HepG2 (cell line): Measurements from ENCODE around the gene ZNF629. TPM values are rescaled to one million over a fixed set of nuclear protein-coding genes. Genes with fewer than 3 reads are reported as not detected.

Experiments used
- BHLHE40 ChIP-seq: IDR thresholded peaks from 2 replicates; pipeline ENCODE4 v1.6.1; 2011; ENCODE audit warnings: low read length, improper control_type of control experiment
- HMG20A ChIP-seq: IDR thresholded peaks from 2 replicates; pipeline ENCODE4 v1.6.1; 2016; ENCODE audit warnings: borderline replicate concordance
- MIER2 ChIP-seq: IDR thresholded peaks from 2 replicates; pipeline ENCODE4 v1.6.1; 2016; ENCODE audit warnings: missing biosample characterization, missing genetic modification reagents
- PHF8 ChIP-seq: sonication (generic); formaldehyde crosslinking; IDR thresholded peaks from 2 replicates; pipeline ENCODE4 v1.5.0; 2020; ENCODE audit warnings: missing genetic modification reagents
- RFXAP ChIP-seq: sonication (generic); formaldehyde crosslinking; IDR thresholded peaks from 2 replicates; pipeline ENCODE4 v1.4.0; 2020; ENCODE audit warnings: missing genetic modification reagents, borderline replicate concordance
- SKIL ChIP-seq: sonication (generic); formaldehyde crosslinking; IDR thresholded peaks from 2 replicates; pipeline ENCODE4 v1.8.0; 2022; ENCODE audit warnings: missing genetic modification reagents, mild to moderate bottlenecking, moderate library complexity, borderline replicate concordance
- U2AF2 ChIP-seq: fragments of 200-400 bp; formaldehyde crosslinking; IDR thresholded peaks from 2 replicates; pipeline ENCODE4 v1.6.1; 2017; ENCODE audit warnings: low read depth, mild to moderate bottlenecking, low read length
- ZNF260 ChIP-seq: sonication (generic); formaldehyde crosslinking; IDR thresholded peaks from 2 replicates; pipeline ENCODE4 v1.4.0; 2020; ENCODE audit warnings: missing genetic modification reagents, low read depth, mild to moderate bottlenecking, borderline replicate concordance
- ZNF3 ChIP-seq: IDR thresholded peaks from 2 replicates; pipeline ENCODE4 v1.7.0; 2017; ENCODE audit warnings: inconsistent platforms
- ZNF33B ChIP-seq: sonication (generic); formaldehyde crosslinking; IDR thresholded peaks from 2 replicates; pipeline ENCODE4 v1.5.1; 2020; ENCODE audit warnings: mild to moderate bottlenecking, missing genetic modification reagents
- ZNF354B ChIP-seq: sonication (generic); formaldehyde crosslinking; IDR thresholded peaks from 2 replicates; pipeline ENCODE4 v1.8.0; 2022; ENCODE audit warnings: mild to moderate bottlenecking, missing genetic modification reagents
- ZNF609 ChIP-seq: sonication (generic); formaldehyde crosslinking; IDR thresholded peaks from 2 replicates; pipeline ENCODE4 v1.4.0; 2020; ENCODE audit warnings: mild to moderate bottlenecking, missing genetic modification reagents, borderline replicate concordance
- ZNF691 ChIP-seq: sonication (generic); formaldehyde crosslinking; IDR thresholded peaks from 2 replicates; pipeline ENCODE4 v1.4.0; 2020; ENCODE audit warnings: missing genetic modification reagents, low read depth, mild to moderate bottlenecking, borderline replicate concordance
- polyA plus RNA-seq, 8 experiments: library from polyadenylated mRNA; depleted of rRNA in 3 of 8; stranded (reverse) in 7 of 8; unstranded in 1 of 8; fragments of >200 nt; fragmentation: Illumina TruSeq in 4 of 8; extraction: Trizol in 4 of 8; gene quantifications; 2 replicates each; pipeline versions ENCODE4 v1.2.1 to v1.2.3, GENCODE V29; 2011 to 2016; ENCODE audit warnings: low read depth in 4 of 8, missing spikeins in 1 of 8, mixed read lengths in 1 of 8; ENCODE audit not compliant: insufficient read depth in 1 of 8
- total RNA-seq, 5 experiments: library from RNA; depleted of rRNA; stranded (reverse); fragments of >200 nt; fragmentation: Illumina TruSeq; extraction: Trizol; gene quantifications; 2 replicates each; pipeline ENCODE4 v1.2.3, GENCODE V29; 2016; ENCODE audit warnings: low read depth in 1 of 5
- TF ChIP-seq, protein P1 (sequence below): sonication (generic); formaldehyde crosslinking; IDR thresholded peaks from 2 replicates; pipeline ENCODE4 v1.4.0; 2020; ENCODE audit warnings: mild to moderate bottlenecking, missing genetic modification reagents
- TF ChIP-seq, protein P2 (sequence below): sonication (generic); formaldehyde crosslinking; IDR thresholded peaks from 2 replicates; pipeline ENCODE4 v1.5.0; 2020; ENCODE audit warnings: mild to moderate bottlenecking, missing genetic modification reagents, moderate library complexity
- TF ChIP-seq, protein P3 (sequence below): sonication (generic); formaldehyde crosslinking; conservative IDR thresholded peaks from 2 replicates; pipeline ENCODE4 v1.5.0; 2020; ENCODE audit warnings: missing genetic modification reagents

ZNF629 gene
- total and polyA plus RNA-seq, 2 of the 13 experiments (the other 11 are each of a cell fraction or from before 2014, with no cell fraction given): 6.1 to 16.5 TPM

DNA sequence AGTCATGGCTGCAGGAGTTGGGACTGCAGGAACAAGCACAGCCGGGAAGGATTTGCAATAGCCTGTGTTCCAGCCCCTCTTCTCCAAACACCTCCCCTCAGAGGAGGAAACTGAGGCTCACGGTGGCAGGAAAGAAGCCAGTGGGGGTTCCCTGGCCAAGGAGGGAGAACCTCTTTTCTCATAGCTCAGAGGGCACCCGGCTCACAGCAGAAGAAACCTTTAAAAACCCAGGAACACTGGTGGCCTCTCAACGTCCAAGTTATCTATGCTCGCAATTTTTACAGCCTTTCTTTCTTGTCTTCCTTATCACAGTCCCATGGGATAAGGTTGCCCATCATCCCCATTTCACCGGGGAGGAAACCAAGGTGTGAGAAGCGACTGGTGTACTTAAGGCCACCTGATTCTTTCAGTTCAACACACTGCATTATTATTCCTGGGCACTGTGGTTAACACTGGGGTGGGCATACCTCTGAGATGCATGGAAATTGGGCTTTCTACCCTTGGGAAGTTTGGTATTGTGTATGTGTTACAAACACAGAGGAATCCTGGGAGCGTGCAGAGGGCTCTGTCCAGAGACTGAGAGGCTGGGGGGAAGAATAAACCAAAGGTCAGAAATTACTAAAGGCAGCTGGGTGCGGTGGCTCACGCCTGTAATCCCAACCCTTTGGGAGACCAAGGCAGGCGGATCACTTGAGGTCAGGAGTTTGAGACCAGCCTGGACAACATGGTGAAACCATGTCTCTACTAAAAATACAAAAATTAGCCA lies 791 bp upstream of the ZNF629 start (continued):
- TF ChIP-seq ZNF354B (CRISPR knock-in tag): no peak
- no peak for TF ChIP-seq ZNF260 (CRISPR knock-in tag)
- TF ChIP-seq, protein P1, sequence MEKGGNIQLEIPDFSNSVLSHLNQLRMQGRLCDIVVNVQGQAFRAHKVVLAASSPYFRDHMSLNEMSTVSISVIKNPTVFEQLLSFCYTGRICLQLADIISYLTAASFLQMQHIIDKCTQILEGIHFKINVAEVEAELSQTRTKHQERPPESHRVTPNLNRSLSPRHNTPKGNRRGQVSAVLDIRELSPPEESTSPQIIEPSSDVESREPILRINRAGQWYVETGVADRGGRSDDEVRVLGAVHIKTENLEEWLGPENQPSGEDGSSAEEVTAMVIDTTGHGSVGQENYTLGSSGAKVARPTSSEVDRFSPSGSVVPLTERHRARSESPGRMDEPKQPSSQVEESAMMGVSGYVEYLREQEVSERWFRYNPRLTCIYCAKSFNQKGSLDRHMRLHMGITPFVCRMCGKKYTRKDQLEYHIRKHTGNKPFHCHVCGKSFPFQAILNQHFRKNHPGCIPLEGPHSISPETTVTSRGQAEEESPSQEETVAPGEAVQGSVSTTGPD (CRISPR knock-in tag): 0 out of 2 replicates have a peak, but pooled peaks have one; percentile 29
- TF ChIP-seq ZNF33B (CRISPR knock-in tag): no peak
- TF ChIP-seq, protein P2, sequence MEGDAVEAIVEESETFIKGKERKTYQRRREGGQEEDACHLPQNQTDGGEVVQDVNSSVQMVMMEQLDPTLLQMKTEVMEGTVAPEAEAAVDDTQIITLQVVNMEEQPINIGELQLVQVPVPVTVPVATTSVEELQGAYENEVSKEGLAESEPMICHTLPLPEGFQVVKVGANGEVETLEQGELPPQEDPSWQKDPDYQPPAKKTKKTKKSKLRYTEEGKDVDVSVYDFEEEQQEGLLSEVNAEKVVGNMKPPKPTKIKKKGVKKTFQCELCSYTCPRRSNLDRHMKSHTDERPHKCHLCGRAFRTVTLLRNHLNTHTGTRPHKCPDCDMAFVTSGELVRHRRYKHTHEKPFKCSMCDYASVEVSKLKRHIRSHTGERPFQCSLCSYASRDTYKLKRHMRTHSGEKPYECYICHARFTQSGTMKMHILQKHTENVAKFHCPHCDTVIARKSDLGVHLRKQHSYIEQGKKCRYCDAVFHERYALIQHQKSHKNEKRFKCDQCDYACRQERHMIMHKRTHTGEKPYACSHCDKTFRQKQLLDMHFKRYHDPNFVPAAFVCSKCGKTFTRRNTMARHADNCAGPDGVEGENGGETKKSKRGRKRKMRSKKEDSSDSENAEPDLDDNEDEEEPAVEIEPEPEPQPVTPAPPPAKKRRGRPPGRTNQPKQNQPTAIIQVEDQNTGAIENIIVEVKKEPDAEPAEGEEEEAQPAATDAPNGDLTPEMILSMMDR (CRISPR knock-in tag): 0 out of 2 replicates have a peak, but pooled peaks have one; percentile 4
- no peak for TF ChIP-seq ZNF3 (CRISPR knock-in tag)
- no peak; the same call in 1 of the 2 replicates for TF ChIP-seq PHF8 (CRISPR knock-in tag)
- no peak for TF ChIP-seq U2AF2
- no peak; the same call in 1 of the 2 replicates for TF ChIP-seq ZNF691 (CRISPR knock-in tag)
- no peak for TF ChIP-seq MIER2 (CRISPR knock-in tag)
- no peak for TF ChIP-seq BHLHE40
- TF ChIP-seq HMG20A (CRISPR knock-in tag): no peak
- peak; percentile 62; the same call in 1 of the 2 replicates for TF ChIP-seq RFXAP (CRISPR knock-in tag)
- TF ChIP-seq ZNF609 (CRISPR knock-in tag): no peak
- TF ChIP-seq SKIL: no peak
- TF ChIP-seq, protein P3, sequence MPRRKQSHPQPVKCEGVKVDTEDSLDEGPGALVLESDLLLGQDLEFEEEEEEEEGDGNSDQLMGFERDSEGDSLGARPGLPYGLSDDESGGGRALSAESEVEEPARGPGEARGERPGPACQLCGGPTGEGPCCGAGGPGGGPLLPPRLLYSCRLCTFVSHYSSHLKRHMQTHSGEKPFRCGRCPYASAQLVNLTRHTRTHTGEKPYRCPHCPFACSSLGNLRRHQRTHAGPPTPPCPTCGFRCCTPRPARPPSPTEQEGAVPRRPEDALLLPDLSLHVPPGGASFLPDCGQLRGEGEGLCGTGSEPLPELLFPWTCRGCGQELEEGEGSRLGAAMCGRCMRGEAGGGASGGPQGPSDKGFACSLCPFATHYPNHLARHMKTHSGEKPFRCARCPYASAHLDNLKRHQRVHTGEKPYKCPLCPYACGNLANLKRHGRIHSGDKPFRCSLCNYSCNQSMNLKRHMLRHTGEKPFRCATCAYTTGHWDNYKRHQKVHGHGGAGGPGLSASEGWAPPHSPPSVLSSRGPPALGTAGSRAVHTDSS (CRISPR knock-in tag): no peak
